HCT116 (cell line): ENCODE data around the gene CHRNA4. TPM values are rescaled to one million over a fixed set of nuclear protein-coding genes. Genes with fewer than 3 reads are reported as not detected.

Source experiments
- ATAC-seq: fragments of 200-7000 bp; cut with Tn5 transposase; 2 replicates; pipeline ENCODE4 v1.9.1; 2020; ENCODE audit warnings: mild to moderate bottlenecking, moderate library complexity
- BruUV-seq: library from RNA; stranded (reverse); fragments of 400-500 nt; replicated peaks from 2 replicates; lab custom pipeline; 2021; lab: Mats Ljungman, UMichigan
- CTCF ChIA-PET: fragments of 300-600 bp; sonication (Branson Sonifier 250); formaldehyde crosslinking; loops from one replicate; lab custom pipeline; 2021; ENCODE audit warnings: antibody characterized with exemption; lab: Charles Lee
- POLR2A ChIA-PET: fragments of 300-600, 350-600 bp; sonication (Branson Sonifier 250); formaldehyde crosslinking; loops from one replicate; lab custom pipeline; 2021; ENCODE audit warnings: antibody characterized with exemption; lab: Charles Lee
- RAD21 ChIA-PET, 2 experiments: fragments of 300-600 bp; sonication (Branson Sonifier 250); formaldehyde crosslinking; loops; one replicate each; lab custom pipeline; 2023; ENCODE audit warnings: low total read pairs in 2 of 2; ENCODE audit not compliant: uncharacterized antibody in 2 of 2, unreplicated experiment in 2 of 2, low non-redundant PET in 1 of 2; lab: Charles Lee
- DNase-seq: peaks from one replicate; pipeline ENCODE4 v3.0.0-alpha.2; 2010; ENCODE audit warnings: low read depth, low spot score
- H2AFZ ChIP-seq: fragments of 200-600 bp; shearing (Covaris generic), sonication (generic); 2 replicates; pipeline ENCODE4 v1.6.1; 2017; ENCODE audit warnings: low read depth, mixed run types, mixed read lengths, antibody characterized with exemption, low read length; ENCODE audit not compliant: poor library complexity, severe bottlenecking
- H3K27ac ChIP-seq: 2 replicates; pipeline ENCODE4 v1.5.1; 2012; ENCODE audit warnings: low read depth, low read length
- H3K27me3 ChIP-seq: fragments of 200-600 bp; sonication (generic); 2 replicates; pipeline ENCODE4 v1.6.1; 2016; ENCODE audit warnings: mixed run types, low read length, mixed read lengths; ENCODE audit not compliant: insufficient read depth
- H3K36me3 ChIP-seq, 2 experiments: fragments of 200-500 bp in 1 of 2; fragments of 200-600 bp in 1 of 2; sonication (Bioruptor generic) in 1 of 2; sonication (generic) in 1 of 2; 2 replicates each; pipeline versions ENCODE4 v1.5.1 to v1.6.1; 2014 to 2016; ENCODE audit warnings: low read length in 2 of 2, inconsistent platforms in 1 of 2, mixed read lengths in 1 of 2, mixed run types in 1 of 2; ENCODE audit not compliant: insufficient read depth in 2 of 2, control insufficient read depth in 1 of 2
- H3K4me1 ChIP-seq, 2 experiments: fragments of 200-600 bp in 1 of 2; sonication (generic) in 1 of 2; 2 replicates each; pipeline versions ENCODE4 v1.5.1 to v1.6.1; 2012 to 2017; ENCODE audit warnings: low read length in 2 of 2, inconsistent platforms in 1 of 2, mild to moderate bottlenecking in 1 of 2, mixed read lengths in 1 of 2, mixed run types in 1 of 2, moderate library complexity in 1 of 2; ENCODE audit not compliant: insufficient read depth in 2 of 2, control insufficient read depth in 1 of 2
- H3K4me2 ChIP-seq: fragments of 200-600 bp; sonication (generic); 2 replicates; pipeline ENCODE4 v1.6.1; 2017; ENCODE audit warnings: mixed run types, low read length, mixed read lengths
- H3K4me3 ChIP-seq, 2 experiments: fragments of 200-600 bp in 1 of 2; sonication (generic) in 1 of 2; replicated peaks in 1 of 2; 2 replicates each; pipeline ENCODE4 v1.5.1; 2011 to 2016; ENCODE audit warnings: low read length in 2 of 2, control low read depth in 1 of 2, low read depth in 1 of 2, mild to moderate bottlenecking in 1 of 2, mixed read lengths in 1 of 2, mixed run types in 1 of 2
- H3K79me2 ChIP-seq: fragments of 200-600 bp; sonication (generic); 2 replicates; pipeline ENCODE4 v1.6.1; 2017; ENCODE audit warnings: mild to moderate bottlenecking, mixed run types, low read length, moderate library complexity, mixed read lengths; ENCODE audit not compliant: insufficient read depth
- H3K9ac ChIP-seq: fragments of 200-600 bp; sonication (generic); 2 replicates; pipeline ENCODE4 v1.6.1; 2016; ENCODE audit warnings: low read length, mixed read lengths
- H3K9me2 ChIP-seq: fragments of 200-600 bp; sonication (generic), shearing (Covaris generic); 2 replicates; pipeline ENCODE4 v1.6.1; 2017; ENCODE audit warnings: mixed run types, mild to moderate bottlenecking, moderate library complexity; ENCODE audit not compliant: insufficient read depth
- H3K9me3 ChIP-seq, 2 experiments: fragments of 200-500 bp in 1 of 2; fragments of 200-600 bp in 1 of 2; sonication (Bioruptor generic) in 1 of 2; sonication (generic) in 1 of 2; 2 replicates each; pipeline ENCODE4 v1.6.1; 2014 to 2017; ENCODE audit warnings: low read length in 2 of 2, mixed read lengths in 2 of 2, inconsistent platforms in 1 of 2, low read depth in 1 of 2, mild to moderate bottlenecking in 1 of 2, mixed run types in 1 of 2, moderate library complexity in 1 of 2; ENCODE audit not compliant: control insufficient read depth in 1 of 2, insufficient read depth in 1 of 2
- H4K20me1 ChIP-seq: fragments of 200-600 bp; sonication (generic), shearing (Covaris generic); 2 replicates; pipeline ENCODE4 v1.6.1; 2017; ENCODE audit warnings: mixed run types, mild to moderate bottlenecking, moderate library complexity; ENCODE audit not compliant: insufficient read depth
- CBX3 ChIP-seq: IDR thresholded peaks from 2 replicates; pipeline ENCODE4 v1.6.1; 2012; ENCODE audit warnings: low read depth
- CEBPB ChIP-seq: IDR thresholded peaks from 2 replicates; pipeline ENCODE4 v1.6.1; 2012; ENCODE audit warnings: low read depth
- EGR1 ChIP-seq: IDR thresholded peaks from 2 replicates; pipeline ENCODE4 v1.6.1; 2012; ENCODE audit warnings: low read depth
- ELF1 ChIP-seq: IDR thresholded peaks from 2 replicates; pipeline ENCODE4 v1.6.1; 2012; ENCODE audit warnings: low read depth, borderline replicate concordance
- EZH2 ChIP-seq: fragments of 200-600 bp; sonication (generic); IDR thresholded peaks from 2 replicates; pipeline ENCODE4 v1.6.1; 2017; ENCODE audit warnings: antibody characterized with exemption, mixed run types
- EZH2phosphoT487 ChIP-seq: fragments of 200-600 bp; IDR thresholded peaks from 2 replicates; pipeline ENCODE4 v1.6.1; 2018; ENCODE audit warnings: antibody characterized with exemption, borderline replicate concordance
- JUND ChIP-seq: IDR thresholded peaks from 2 replicates; pipeline ENCODE4 v1.6.1; 2012
- POLR2A ChIP-seq: IDR thresholded peaks from 2 replicates; pipeline ENCODE4 v1.7.0; 2011; ENCODE audit warnings: borderline replicate concordance; ENCODE audit not compliant: insufficient read depth, insufficient read length; ENCODE audit errors: extremely low read depth
- RAD21 ChIP-seq: IDR thresholded peaks from 2 replicates; pipeline ENCODE4 v1.6.1; 2012; ENCODE audit warnings: low read depth, mild to moderate bottlenecking
- SIN3A ChIP-seq: IDR thresholded peaks from 2 replicates; pipeline ENCODE4 v1.6.1; 2012; ENCODE audit warnings: low read depth
- SRF ChIP-seq: IDR thresholded peaks from 2 replicates; pipeline ENCODE4 v1.6.1; 2012; ENCODE audit warnings: low read depth
- YY1 ChIP-seq: IDR thresholded peaks from 2 replicates; pipeline ENCODE4 v1.6.1; 2011; ENCODE audit warnings: low read length, low read depth, moderate library complexity, mild to moderate bottlenecking; ENCODE audit not compliant: insufficient replicate concordance; ENCODE audit errors: extremely low read depth
- ZBTB33 ChIP-seq: IDR thresholded peaks from 2 replicates; pipeline ENCODE4 v1.6.1; 2011; ENCODE audit warnings: mild to moderate bottlenecking, low read length, moderate library complexity; ENCODE audit not compliant: insufficient replicate concordance; ENCODE audit errors: extremely low read depth
- ZNF274 ChIP-seq: fragments of 200-500 bp; sonication (Bioruptor generic); IDR thresholded peaks from 2 replicates; pipeline ENCODE4 v1.6.1; 2014; ENCODE audit warnings: mild to moderate bottlenecking, low read depth, low read length, inconsistent platforms
- intact Hi-C: fragments of 100-400 bp; cut with micrococcal nuclease; formaldehyde crosslinking; loops from 2 replicates; pipeline ENCODE4 v1.10.0; 2022
- total RNA-seq: library from RNA; stranded (reverse); gene quantifications from one replicate; pipeline ENCODE4 v1.2.1, GENCODE V29; 2021; ENCODE audit not compliant: unreplicated experiment
- TF ChIP-seq, protein P1 (sequence below): IDR thresholded peaks from 2 replicates; pipeline ENCODE4 v1.6.1; 2012; ENCODE audit warnings: low read depth
- TF ChIP-seq, protein P2 (sequence below): IDR thresholded peaks from 2 replicates; pipeline ENCODE4 v1.6.1; 2012

Gene CHRNA4
- total RNA-seq, 1 experiment from 2014 or later: not detected

DNA sequence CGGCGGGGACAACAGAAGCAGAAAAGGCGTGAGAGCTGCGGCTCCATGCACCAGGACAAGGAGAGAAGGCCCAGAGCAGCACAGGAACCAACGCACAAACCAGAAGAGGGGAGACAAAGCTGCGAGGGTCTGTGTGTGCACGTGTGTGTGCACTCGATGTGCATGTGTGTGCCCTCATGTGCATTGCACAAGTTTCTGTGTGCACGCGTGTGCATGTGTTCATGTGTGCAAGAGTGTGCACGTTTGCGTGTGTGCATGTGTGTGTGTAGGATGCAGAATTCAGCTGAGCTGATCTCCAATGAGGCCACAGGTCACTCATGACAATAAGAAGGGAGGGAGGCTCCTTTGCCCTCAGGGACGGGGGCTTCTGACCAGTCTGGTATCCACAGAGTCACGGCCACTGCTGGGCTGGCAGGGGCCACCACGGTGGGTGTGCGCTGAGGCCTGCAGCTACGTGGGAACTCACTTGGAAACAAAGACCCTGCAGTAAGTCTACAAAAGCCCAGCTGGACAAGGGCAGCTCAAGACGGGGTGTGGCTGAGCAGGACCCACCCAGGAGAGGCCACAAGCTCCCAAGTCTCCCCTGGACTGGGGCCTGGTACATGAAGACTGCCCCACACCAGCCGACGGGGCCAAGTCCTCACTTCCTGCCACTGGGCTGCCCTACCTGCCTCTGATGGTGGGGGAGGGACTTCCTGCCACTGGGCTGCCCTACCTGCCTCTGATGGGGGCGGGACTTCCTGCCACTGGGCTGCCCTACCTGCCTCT is 48.1 kb upstream of the CHRNA4 start (continued):
- TF ChIP-seq, protein P1, sequence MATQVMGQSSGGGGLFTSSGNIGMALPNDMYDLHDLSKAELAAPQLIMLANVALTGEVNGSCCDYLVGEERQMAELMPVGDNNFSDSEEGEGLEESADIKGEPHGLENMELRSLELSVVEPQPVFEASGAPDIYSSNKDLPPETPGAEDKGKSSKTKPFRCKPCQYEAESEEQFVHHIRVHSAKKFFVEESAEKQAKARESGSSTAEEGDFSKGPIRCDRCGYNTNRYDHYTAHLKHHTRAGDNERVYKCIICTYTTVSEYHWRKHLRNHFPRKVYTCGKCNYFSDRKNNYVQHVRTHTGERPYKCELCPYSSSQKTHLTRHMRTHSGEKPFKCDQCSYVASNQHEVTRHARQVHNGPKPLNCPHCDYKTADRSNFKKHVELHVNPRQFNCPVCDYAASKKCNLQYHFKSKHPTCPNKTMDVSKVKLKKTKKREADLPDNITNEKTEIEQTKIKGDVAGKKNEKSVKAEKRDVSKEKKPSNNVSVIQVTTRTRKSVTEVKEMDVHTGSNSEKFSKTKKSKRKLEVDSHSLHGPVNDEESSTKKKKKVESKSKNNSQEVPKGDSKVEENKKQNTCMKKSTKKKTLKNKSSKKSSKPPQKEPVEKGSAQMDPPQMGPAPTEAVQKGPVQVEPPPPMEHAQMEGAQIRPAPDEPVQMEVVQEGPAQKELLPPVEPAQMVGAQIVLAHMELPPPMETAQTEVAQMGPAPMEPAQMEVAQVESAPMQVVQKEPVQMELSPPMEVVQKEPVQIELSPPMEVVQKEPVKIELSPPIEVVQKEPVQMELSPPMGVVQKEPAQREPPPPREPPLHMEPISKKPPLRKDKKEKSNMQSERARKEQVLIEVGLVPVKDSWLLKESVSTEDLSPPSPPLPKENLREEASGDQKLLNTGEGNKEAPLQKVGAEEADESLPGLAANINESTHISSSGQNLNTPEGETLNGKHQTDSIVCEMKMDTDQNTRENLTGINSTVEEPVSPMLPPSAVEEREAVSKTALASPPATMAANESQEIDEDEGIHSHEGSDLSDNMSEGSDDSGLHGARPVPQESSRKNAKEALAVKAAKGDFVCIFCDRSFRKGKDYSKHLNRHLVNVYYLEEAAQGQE: no peak
- TF ChIP-seq, protein P2, sequence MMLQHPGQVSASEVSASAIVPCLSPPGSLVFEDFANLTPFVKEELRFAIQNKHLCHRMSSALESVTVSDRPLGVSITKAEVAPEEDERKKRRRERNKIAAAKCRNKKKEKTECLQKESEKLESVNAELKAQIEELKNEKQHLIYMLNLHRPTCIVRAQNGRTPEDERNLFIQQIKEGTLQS: no peak
- TF ChIP-seq CBX3: no peak

- Histone ChIP-seq H3K27me3 (no peaks in the 10 kb centered on the region), H3K9ac (no peak overlapping the region), H4K20me1 (no peaks in the 10 kb centered on the region), H3K4me1 (peaks cover 0 to 12% of the 10 kb centered on the region in 2 experiments; a peak in 1 of 4 replicates), H3K9me2 (no peaks in the 10 kb centered on the region), H3K9me3 (no peaks in the 10 kb centered on the region), H2AFZ (no peak overlapping the region), H3K27ac (peak overlapping the region; percentile 69), H3K36me3 (no peaks in the 10 kb centered on the region), H3K4me3 (peak overlapping the region; percentile 55 to 57), H3K79me2 (no peaks in the 10 kb centered on the region), H3K4me2 (peak overlapping the region; percentile 61)
- ChIA-PET CTCF (interaction anchor here (1.0 kb wide), 1 partner anchor 27 kb away, joined by 3 read pairs; no protein-coding TSS in a partner anchor), RAD21 (no interaction called here), POLR2A (no interaction called here)
- no TSS peak for BruUV-seq
- DNase-seq (no peak), ATAC-seq (no peak)
- intact Hi-C loops: no loop called here
- TF ChIP-seq ELF1: no peak
- TF ChIP-seq EZH2: no peak
- TF ChIP-seq ZNF274: no peak
- no peak for TF ChIP-seq ZBTB33
- no peak for TF ChIP-seq CBX3
- TF ChIP-seq EGR1: no peak
- no peak for TF ChIP-seq SRF
- TF ChIP-seq SIN3A: no peak
- no peak for TF ChIP-seq RAD21
- TF ChIP-seq JUND: no peak
- TF ChIP-seq, protein P2: no peak
- TF ChIP-seq YY1: no peak
- no peak for TF ChIP-seq CEBPB
- TF ChIP-seq POLR2A: no peak
- TF ChIP-seq EZH2phosphoT487: no peak
These were observed 47.5 kb upstream of the CHRNA4 start for GRCh38 chr20:63408684-63409046.
